Loucy (cell line): ENCODE measurements around the gene DYRK3.

Experiments used
- H2AFZ ChIP-seq: fragments of 200-600 bp; sonication (generic); 2 replicates; pipeline ENCODE4 v1.6.0; 2016; ENCODE audit warnings: antibody characterized with exemption, mild to moderate bottlenecking, low read length, moderate library complexity
- H3F3A ChIP-seq: fragments of 200-600 bp; 2 replicates; pipeline ENCODE4 v1.6.0; 2016; ENCODE audit warnings: antibody characterized with exemption, low read depth, mild to moderate bottlenecking
- H3K27me3 ChIP-seq: fragments of 200-600 bp; sonication (generic); 2 replicates; pipeline ENCODE4 v1.6.1; 2014; ENCODE audit warnings: low read length, mild to moderate bottlenecking; ENCODE audit not compliant: insufficient read depth, poor library complexity, severe bottlenecking
- H3K36me3 ChIP-seq: fragments of 200-600 bp; sonication (generic); 2 replicates; pipeline ENCODE4 v1.6.1; 2016; ENCODE audit warnings: low read length; ENCODE audit not compliant: insufficient read depth
- H3K4me1 ChIP-seq: fragments of 200-600 bp; sonication (generic); 2 replicates; pipeline ENCODE4 v1.5.1; 2014; ENCODE audit warnings: low read length, mild to moderate bottlenecking; ENCODE audit not compliant: insufficient read depth, poor library complexity, severe bottlenecking
- H3K4me2 ChIP-seq: fragments of 200-600 bp; sonication (generic); 2 replicates; pipeline ENCODE4 v1.6.0; 2014; ENCODE audit warnings: antibody characterized with exemption, low read length, low read depth, mild to moderate bottlenecking; ENCODE audit not compliant: poor library complexity, severe bottlenecking
- H3K4me3 ChIP-seq: fragments of 200-600 bp; sonication (generic); 2 replicates; pipeline ENCODE4 v1.5.1; 2014; ENCODE audit warnings: low read length, mild to moderate bottlenecking, mixed read lengths; ENCODE audit not compliant: poor library complexity, severe bottlenecking
- H3K79me2 ChIP-seq: fragments of 200-600 bp; sonication (generic); 2 replicates; pipeline ENCODE4 v1.6.1; 2014; ENCODE audit warnings: low read length; ENCODE audit not compliant: insufficient read depth
- H3K9ac ChIP-seq: fragments of 200-600 bp; sonication (generic); 2 replicates; pipeline ENCODE4 v1.6.0; 2014; ENCODE audit warnings: mild to moderate bottlenecking, low read depth, low read length, moderate library complexity; ENCODE audit not compliant: poor library complexity, severe bottlenecking
- H3K9me2 ChIP-seq: fragments of 200-600 bp; sonication (generic); replicated peaks from 2 replicates; pipeline ENCODE4 v1.6.1; 2016; ENCODE audit warnings: low read depth, low read length, mixed read lengths
- H3K9me3 ChIP-seq: fragments of 200-600 bp; sonication (generic); 2 replicates; pipeline ENCODE4 v1.6.1; 2014; ENCODE audit warnings: mild to moderate bottlenecking, antibody characterized with exemption, low read length, low read depth; ENCODE audit not compliant: insufficient read depth
- H4K20me1 ChIP-seq: fragments of 200-600 bp; sonication (generic); 2 replicates; pipeline ENCODE4 v1.6.0; 2014; ENCODE audit warnings: antibody characterized with exemption, low read length, mild to moderate bottlenecking; ENCODE audit not compliant: insufficient read depth, poor library complexity, severe bottlenecking
- CTCF ChIP-seq: fragments of 200-600 bp; sonication (generic); conservative IDR thresholded peaks from 2 replicates; pipeline ENCODE4 v1.5.1; 2014; ENCODE audit warnings: mild to moderate bottlenecking, antibody characterized with exemption, low read length
- EZH2phosphoT487 ChIP-seq: fragments of 200-600 bp; IDR thresholded peaks from 2 replicates; pipeline ENCODE4 v1.6.1; 2018; ENCODE audit warnings: antibody characterized with exemption, mild to moderate bottlenecking, moderate library complexity, borderline replicate concordance

Gene DYRK3

GRCh38 chr1:206654828-206655227 is 19.5 kb downstream of the DYRK3 start:
- Histone ChIP-seq H3K36me3 (peaks cover 13% of the 10 kb centered on the region), H3K4me1 (peaks cover 40% of the 10 kb centered on the region), H3K4me3 (no peak overlapping the region), H3K27me3 (no peaks in the 10 kb centered on the region), H3K9ac (no peak overlapping the region), H2AFZ (no peak overlapping the region), H3K9me3 (no peaks in the 10 kb centered on the region), H3K4me2 (no peak overlapping the region), H3K79me2 (no peaks in the 10 kb centered on the region), H4K20me1 (no peaks in the 10 kb centered on the region), H3K9me2 (no peaks in the 10 kb centered on the region), H3F3A (peaks cover 4% of the 10 kb centered on the region; the same call in 1 of the 2 replicates)
- TF ChIP-seq EZH2phosphoT487 (no peak), CTCF (no peak)

DNA sequence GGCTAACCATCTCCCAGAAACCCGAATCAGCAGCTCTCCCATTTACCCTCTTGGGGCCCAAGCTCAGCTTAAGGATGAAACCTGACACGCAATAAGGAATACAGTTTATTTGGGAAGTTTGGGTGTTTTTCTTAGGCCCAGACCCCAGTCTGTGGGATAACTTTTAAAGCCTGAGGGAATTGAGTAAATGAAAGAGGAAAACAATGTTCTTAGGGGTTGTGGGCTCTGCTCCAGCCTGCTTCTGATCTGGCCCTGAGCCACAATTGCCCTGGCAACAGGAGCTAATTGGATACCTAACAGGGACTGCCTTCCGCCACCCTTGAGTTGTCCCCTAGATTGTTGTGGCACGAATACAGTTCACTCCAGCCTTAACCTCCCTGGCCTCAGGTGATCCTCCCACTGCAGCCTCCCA is 20.1 kb downstream of the DYRK3 start:
- Histone ChIP-seq H3K79me2 (no peaks in the 10 kb centered on the region), H4K20me1 (no peaks in the 10 kb centered on the region), H3K4me3 (no peak overlapping the region), H3K4me2 (no peak overlapping the region), H3K9me2 (no peaks in the 10 kb centered on the region), H3K4me1 (peaks cover 43% of the 10 kb centered on the region), H3K27me3 (no peaks in the 10 kb centered on the region), H2AFZ (no peak overlapping the region), H3F3A (peaks cover 4% of the 10 kb centered on the region; the same call in 1 of the 2 replicates), H3K9me3 (no peaks in the 10 kb centered on the region), H3K36me3 (peaks cover 13% of the 10 kb centered on the region), H3K9ac (no peak overlapping the region)
- TF ChIP-seq CTCF = no peak
- TF ChIP-seq EZH2phosphoT487 = no peak

DNA sequence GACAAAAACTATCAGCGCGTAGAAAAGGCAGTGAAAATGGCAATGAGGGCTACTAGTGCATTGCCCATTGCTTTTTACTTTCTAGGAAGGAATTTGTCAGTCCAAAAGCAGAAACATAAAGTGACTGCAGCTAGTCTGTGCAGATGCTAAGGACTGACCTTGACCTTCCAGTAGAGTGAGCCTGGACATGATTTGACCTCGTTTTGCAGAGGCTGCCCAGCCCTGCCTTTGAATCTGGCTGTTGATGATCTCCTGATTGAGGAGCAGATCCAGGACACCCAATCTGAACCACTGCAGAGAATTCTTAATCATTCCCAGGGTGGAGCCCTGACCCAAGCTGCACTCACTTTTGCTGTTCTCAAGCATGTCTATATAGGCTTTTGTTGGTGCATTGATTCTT is 21.6 kb downstream of the DYRK3 start:
- no peaks in the 10 kb centered on the region for H3K79me2 ChIP-seq
- no peaks in the 10 kb centered on the region for H4K20me1 ChIP-seq
- peaks cover 37% of the 10 kb centered on the region for H3K4me1 ChIP-seq
- H3K4me2 ChIP-seq = no peak overlapping the region
- H3K27me3 ChIP-seq = no peaks in the 10 kb centered on the region
- peaks cover 2% of the 10 kb centered on the region for H3K36me3 ChIP-seq
- H3K9me3 ChIP-seq = no peaks in the 10 kb centered on the region
- peaks cover 4% of the 10 kb centered on the region; the same call in 1 of the 2 replicates for H3F3A ChIP-seq
- TF ChIP-seq CTCF (no peak), EZH2phosphoT487 (no peak)
- H2AFZ ChIP-seq = no peak overlapping the region
- H3K9ac ChIP-seq = peak overlapping the region; percentile 63
- H3K9me2 ChIP-seq = no peaks in the 10 kb centered on the region
- no peak overlapping the region for H3K4me3 ChIP-seq
